SK-N-SH treated with all-trans-retinoic acid at 6 μM for 48 hours (cell line): ENCODE results near the gene DLG2.

Experiments
- POU6F1 ChIP-seq: fragments of 250-450 bp; sonication (Bioruptor Pico); IDR thresholded peaks from 2 replicates; pipeline ENCODE4 v1.8.0; 2021; ENCODE audit warnings: low read depth, mild to moderate bottlenecking, moderate library complexity, borderline replicate concordance
- ZC3H10 ChIP-seq: fragments of 250-450 bp; sonication (Bioruptor Pico); IDR thresholded peaks from 2 replicates; pipeline ENCODE4 v1.5.1; 2021; ENCODE audit warnings: mild to moderate bottlenecking, moderate library complexity
- ZFP3 ChIP-seq: fragments of 250-450 bp; sonication (Bioruptor Pico); IDR thresholded peaks from 2 replicates; pipeline ENCODE4 v1.5.0; 2020; ENCODE audit warnings: mild to moderate bottlenecking, moderate library complexity

- no peak for TF ChIP-seq ZC3H10 (CRISPR knock-in tag)
- no peak for TF ChIP-seq ZFP3 (CRISPR knock-in tag)
- no peak for TF ChIP-seq POU6F1 (CRISPR knock-in tag)
Observed at GRCh38 chr11:83425137-83425466, 2202.0 kb downstream of the DLG2 start.
